IMR-90 (cell line): ENCODE data around the gene SMIM24. TPM values are rescaled to one million over a fixed set of nuclear protein-coding genes. Genes with fewer than 3 reads are reported as not detected.

Experiments used
- ATAC-seq: fragments of 200-7000 bp; cut with Tn5 transposase; 2 replicates; pipeline ENCODE4 v1.9.1; 2020; ENCODE audit warnings: low read depth, mild to moderate bottlenecking, moderate library complexity
- BruUV-seq: library from RNA; stranded (reverse); fragments of 400-500 nt; replicated peaks from 2 replicates; lab custom pipeline; 2021; lab: Mats Ljungman, UMichigan
- CTCF ChIA-PET: fragments of 300-600 bp; formaldehyde crosslinking; extraction: SDS; loops from one replicate; lab custom pipeline; 2021; ENCODE audit warnings: antibody characterized with exemption; lab: Yijun Ruan, JAX
- POLR2A ChIA-PET: fragments of 300-600 bp; sonication (Branson Sonifier 250); formaldehyde crosslinking; loops from one replicate; lab custom pipeline; 2022; ENCODE audit warnings: antibody characterized with exemption; ENCODE audit not compliant: unreplicated experiment; lab: Charles Lee
- DNase-seq: peaks from one replicate; pipeline ENCODE4 v3.0.0; 2013
- H2AFZ ChIP-seq: replicated peaks from 2 replicates; pipeline ENCODE3; 2013; ENCODE audit warnings: low read length, mild to moderate bottlenecking; ENCODE audit not compliant: poor library complexity
- H2AK5ac ChIP-seq: 2 replicates; pipeline ENCODE4 v1.6.1; 2013; ENCODE audit warnings: low read depth, low read length, inconsistent platforms
- H2AK9ac ChIP-seq: replicated peaks from 2 replicates; pipeline ENCODE3; 2013; ENCODE audit warnings: mild to moderate bottlenecking, low read depth, low read length, moderate library complexity; ENCODE audit not compliant: poor library complexity
- H2BK120ac ChIP-seq: 2 replicates; pipeline ENCODE4 v1.6.1; 2013; ENCODE audit warnings: low read depth, low read length, inconsistent platforms
- H2BK15ac ChIP-seq: 3 replicates; pipeline ENCODE4 v1.6.1; 2013; ENCODE audit warnings: low read depth, low read length, inconsistent platforms
- H2BK20ac ChIP-seq: 2 replicates; pipeline ENCODE4 v1.6.1; 2013; ENCODE audit warnings: low read depth, mild to moderate bottlenecking, inconsistent platforms, low read length, moderate library complexity
- H2BK5ac ChIP-seq: 2 replicates; pipeline ENCODE4 v1.6.1; 2013; ENCODE audit warnings: mild to moderate bottlenecking, low read depth, low read length, inconsistent platforms; ENCODE audit not compliant: poor library complexity, severe bottlenecking
- H3K14ac ChIP-seq: replicated peaks from 2 replicates; pipeline ENCODE4 v1.6.1; 2013; ENCODE audit warnings: low read depth, low read length, inconsistent platforms
- H3K18ac ChIP-seq: 2 replicates; pipeline ENCODE4 v1.6.1; 2013; ENCODE audit warnings: low read depth, low read length, control low read depth
- H3K23ac ChIP-seq: 2 replicates; pipeline ENCODE4 v1.6.1; 2013; ENCODE audit warnings: low read depth, low read length, inconsistent platforms
- H3K27ac ChIP-seq: 2 replicates; pipeline ENCODE4 v1.5.1; 2013; ENCODE audit warnings: mild to moderate bottlenecking, control low read depth, low read length; ENCODE audit not compliant: insufficient read depth
- H3K27me3 ChIP-seq: 2 replicates; pipeline ENCODE4 v1.6.1; 2013; ENCODE audit warnings: low read length; ENCODE audit not compliant: control insufficient read depth, insufficient read depth
- H3K36me3 ChIP-seq: 2 replicates; pipeline ENCODE4 v1.6.1; 2013; ENCODE audit warnings: low read length, mixed read lengths; ENCODE audit not compliant: control insufficient read depth, insufficient read depth
- H3K4ac ChIP-seq: 2 replicates; pipeline ENCODE4 v1.6.1; 2013; ENCODE audit warnings: low read depth, low read length, inconsistent platforms
- H3K4me1 ChIP-seq: 2 replicates; pipeline ENCODE4 v1.6.1; 2013; ENCODE audit warnings: low read length, mixed read lengths; ENCODE audit not compliant: control insufficient read depth, insufficient read depth
- H3K4me2 ChIP-seq: 2 replicates; pipeline ENCODE4 v1.6.1; 2013; ENCODE audit warnings: low read depth, mild to moderate bottlenecking, control low read depth, low read length, moderate library complexity
- H3K4me3 ChIP-seq: 2 replicates; pipeline ENCODE4 v1.5.1; 2013; ENCODE audit warnings: low read depth, mild to moderate bottlenecking, control low read depth, low read length, moderate library complexity; ENCODE audit not compliant: insufficient read depth
- H3K56ac ChIP-seq: 2 replicates; pipeline ENCODE4 v1.6.1; 2013; ENCODE audit warnings: low read length, inconsistent platforms; ENCODE audit not compliant: insufficient read depth; ENCODE audit errors: extremely low read depth
- H3K79me1 ChIP-seq, 2 experiments: 2 replicates each; pipeline ENCODE4 v1.6.1; 2013; ENCODE audit warnings: low read length in 2 of 2, inconsistent platforms in 1 of 2, low read depth in 1 of 2
- H3K9ac ChIP-seq: 2 replicates; pipeline ENCODE4 v1.6.1; 2013; ENCODE audit warnings: low read depth, low read length, control low read depth
- H3K9me1 ChIP-seq: 2 replicates; pipeline ENCODE4 v1.6.1; 2013; ENCODE audit warnings: low read length, inconsistent platforms; ENCODE audit not compliant: insufficient read depth
- H3K9me3 ChIP-seq: 2 replicates; pipeline ENCODE4 v1.6.1; 2013; ENCODE audit warnings: low read length; ENCODE audit not compliant: control insufficient read depth, insufficient read depth
- H4K20me1 ChIP-seq: 2 replicates; pipeline ENCODE4 v1.6.1; 2013; ENCODE audit warnings: low read length, inconsistent platforms; ENCODE audit not compliant: insufficient read depth
- H4K5ac ChIP-seq: 2 replicates; pipeline ENCODE4 v1.6.1; 2013; ENCODE audit warnings: mild to moderate bottlenecking, low read depth, low read length, control low read depth
- H4K8ac ChIP-seq, 2 experiments: 2 replicates each; pipeline ENCODE4 v1.6.1; 2013; ENCODE audit warnings: low read depth in 2 of 2, low read length in 2 of 2, control low read depth in 1 of 2, inconsistent platforms in 1 of 2
- H4K91ac ChIP-seq: 2 replicates; pipeline ENCODE4 v1.6.1; 2013; ENCODE audit warnings: low read depth, low read length, inconsistent platforms; ENCODE audit not compliant: insufficient read depth
- BHLHE40 ChIP-seq: fragments of 150-350 bp; IDR thresholded peaks from 2 replicates; pipeline ENCODE4 v1.6.1; 2016; ENCODE audit warnings: mild to moderate bottlenecking, low read depth, low read length
- CHD1 ChIP-seq: IDR thresholded peaks from 2 replicates; pipeline ENCODE4 v1.6.1; 2012; ENCODE audit warnings: low read depth, low read length, improper control_type of control experiment
- ELK1 ChIP-seq: fragments of 150-350 bp; IDR thresholded peaks from 2 replicates; pipeline ENCODE4 v1.6.1; 2016; ENCODE audit warnings: low read depth, mild to moderate bottlenecking, low read length, moderate library complexity, borderline replicate concordance
- FOS ChIP-seq: fragments of 150-350 bp; IDR thresholded peaks from 2 replicates; pipeline ENCODE4 v1.6.1; 2016; ENCODE audit warnings: low read depth, low read length
- MAFK ChIP-seq: IDR thresholded peaks from 2 replicates; pipeline ENCODE4 v1.6.1; 2012; ENCODE audit warnings: low read depth, low read length, improper control_type of control experiment
- MAZ ChIP-seq: IDR thresholded peaks from 2 replicates; pipeline ENCODE4 v1.6.1; 2012; ENCODE audit warnings: low read depth, mild to moderate bottlenecking, low read length, improper control_type of control experiment, moderate library complexity, borderline replicate concordance
- RAD21 ChIP-seq: IDR thresholded peaks from 2 replicates; pipeline ENCODE4 v1.6.1; 2012; ENCODE audit warnings: low read length, improper control_type of control experiment
- RCOR1 ChIP-seq: IDR thresholded peaks from 2 replicates; pipeline ENCODE4 v1.6.1; 2012; ENCODE audit warnings: mild to moderate bottlenecking, low read length, improper control_type of control experiment; ENCODE audit not compliant: insufficient replicate concordance
- WGBS, 2 experiments: methylation state at CpG; one replicate each; pipeline versions ENCODE4 v1.1.5 to v1.1.7; 2013; ENCODE audit warnings: missing lambda C conversion rate in 2 of 2; ENCODE audit not compliant: insufficient read length in 1 of 2; ENCODE audit errors: extremely low coverage in 2 of 2; 5-methylcytosine and 5-hydroxymethylcytosine counted together
- dilution Hi-C: fragments of 300-500 bp; cut with HindIII; formaldehyde crosslinking; loops from one replicate; pipeline ENCODE4 v1.14.3; 2018; ENCODE audit warnings: low sequenced_read_pairs; ENCODE audit not compliant: unreplicated experiment
- in situ Hi-C: fragments of 300-500 bp; cut with MboI; formaldehyde crosslinking; loops from 3 replicates; pipeline ENCODE4 v1.14.3; 2019; ENCODE audit warnings: low sequenced_read_pairs, inconsistent platforms, mixed read lengths
- intact Hi-C: fragments of 100-400 bp; cut with micrococcal nuclease; formaldehyde crosslinking; loops from 2 replicates; pipeline ENCODE4 v1.10.0; 2022
- polyA plus RNA-seq, 3 experiments: library from polyadenylated mRNA; depleted of rRNA; stranded (reverse); fragments of >200 nt; gene quantifications; 2 replicates each; pipeline ENCODE4 v1.2.3, GENCODE V29; 2012; ENCODE audit warnings: low replicate concordance in 1 of 3
- total RNA-seq: library from RNA; depleted of rRNA; stranded (reverse); fragments of >200 nt; gene quantifications from 2 replicates; pipeline ENCODE4 v1.2.3, GENCODE V29; 2012

The SMIM24 gene
- total and polyA plus RNA-seq, 2 of the 4 experiments (the other 2 are of a cell fraction) = not detected

- peak overlapping the region; percentile 81 for H2AFZ ChIP-seq
- CTCF ChIA-PET = no interaction called here
- no peak overlapping the region for H3K9ac ChIP-seq
- H4K91ac ChIP-seq = no peak overlapping the region
- peaks cover 56% of the 10 kb centered on the region for H3K36me3 ChIP-seq
- no peak overlapping the region for H4K5ac ChIP-seq
- H2BK15ac ChIP-seq = no peak overlapping the region
- 42% methylated on average over 23 of the region's 33 CpGs; no CpG with 5 or more reads in 1 of the 2 experiments for WGBS, 2 experiments
- H3K9me1 ChIP-seq = peaks cover 5% of the 10 kb centered on the region
- H2BK20ac ChIP-seq = no peak overlapping the region
- POLR2A ChIA-PET = no interaction called here
- ATAC-seq (peak; percentile 42; the same call in 1 of the 2 replicates), DNase-seq (peak; percentile 47)
- H3K56ac ChIP-seq = no peak overlapping the region
- H4K8ac ChIP-seq = peak overlapping the region in 1 of 2 experiments; percentile 39; a peak in 1 of 4 replicates
- no peaks in the 10 kb centered on the region for H3K9me3 ChIP-seq
- intact Hi-C loops (no loop called here), in situ Hi-C loops (no loop called here), dilution Hi-C loops (no loop called here)
- no peak overlapping the region for H3K14ac ChIP-seq
- H2AK9ac ChIP-seq = peak overlapping the region; percentile 37
- no peak overlapping the region for H2BK120ac ChIP-seq
- no peak overlapping the region for H3K18ac ChIP-seq
- H3K27ac ChIP-seq = no peak overlapping the region
- TF ChIP-seq FOS = no peak
- TF ChIP-seq MAFK = no peak
- TF ChIP-seq BHLHE40 = no peak
- TF ChIP-seq MAZ = no peak; the same call in 1 of the 2 replicates
- no peak for TF ChIP-seq ELK1
- TF ChIP-seq RAD21 = no peak
- no peak for TF ChIP-seq CHD1
- no peak for TF ChIP-seq RCOR1
- H4K20me1 ChIP-seq = peaks cover 47% of the 10 kb centered on the region
- H3K23ac ChIP-seq = no peak overlapping the region
- H2AK5ac ChIP-seq = peak overlapping the region; percentile 24; the same call in 1 of the 2 replicates
- H2BK5ac ChIP-seq = no peak overlapping the region
- peaks cover 22 to 78% of the 10 kb centered on the region in 2 experiments for H3K79me1 ChIP-seq
- no peaks in the 10 kb centered on the region; the same call in 1 of the 2 replicates for H3K4me1 ChIP-seq
- H3K4ac ChIP-seq = no peak overlapping the region; the same call in 1 of the 2 replicates
- H3K27me3 ChIP-seq = no peaks in the 10 kb centered on the region
- BruUV-seq = no TSS peak
- H3K4me2 ChIP-seq = no peak overlapping the region
- H3K4me3 ChIP-seq = no peak overlapping the region
Measured at GRCh38 chr19:3443840-3444694, 36.3 kb downstream of the SMIM24 start.
